ENCODE data around the gene GABRR3.
"Not testable (repeated sequence)": the region's sequence is repeated elsewhere in the genome, so short reads cannot be mapped to it uniquely, and the experiment has no call there.

Gene GABRR3

GRCh38 chr3:98012979-98013378 is 22.1 kb downstream of the GABRR3 start:
- no peak for DNase-seq (ENCODE audit: low read depth)
- no peak overlapping the region for H3K4me3 ChIP-seq (ENCODE audit: low read depth, low read length)
- TF ChIP-seq CTCF (IDR thresholded peaks at IDR 0.05; ENCODE audit: insufficient read depth, low read depth, low read length, missing control alignments), result no peak

GRCh38 chr3:98010883-98011449 is 24.1 kb downstream of the GABRR3 start:
- not testable (repeated sequence) for H3K4me3 ChIP-seq (ENCODE audit: low read depth, low read length); DNase-seq (ENCODE audit: low read depth)

- no peak overlapping the region for H3K4me3 ChIP-seq (ENCODE audit: low read depth, low read length)
- DNase-seq (ENCODE audit: low read depth), result no peak
- TF ChIP-seq CTCF (IDR thresholded peaks at IDR 0.05; ENCODE audit: insufficient read depth, low read depth, low read length, missing control alignments), result no peak
Measured at GRCh38 chr3:98010194-98010882, 24.8 kb downstream of the GABRR3 start.

GRCh38 chr3:98008855-98009254 is 26.3 kb downstream of the GABRR3 start:
- no peak overlapping the region for H3K4me3 ChIP-seq (ENCODE audit: low read depth, low read length)
- no peak for TF ChIP-seq CTCF (IDR thresholded peaks at IDR 0.05; ENCODE audit: insufficient read depth, low read depth, low read length, missing control alignments)
- DNase-seq (ENCODE audit: low read depth), result peak; percentile 70

GRCh38 chr3:98005438-98005837 is 29.7 kb downstream of the GABRR3 start:
- no peak for TF ChIP-seq CTCF (IDR thresholded peaks at IDR 0.05; ENCODE audit: insufficient read depth, low read depth, low read length, missing control alignments)
- H3K4me3 ChIP-seq (ENCODE audit: low read depth, low read length), result no peak overlapping the region
- DNase-seq (ENCODE audit: low read depth), result no peak

- no peak for DNase-seq (ENCODE audit: low read depth)
- no peak overlapping the region for H3K4me3 ChIP-seq (ENCODE audit: low read depth, low read length)
- TF ChIP-seq CTCF (IDR thresholded peaks at IDR 0.05; ENCODE audit: insufficient read depth, low read depth, low read length, missing control alignments), result no peak
Measured at GRCh38 chr3:98004721-98005120, 30.4 kb downstream of the GABRR3 start.

- H3K4me3 ChIP-seq (ENCODE audit: low read depth, low read length), result no peak overlapping the region
- peak; percentile 63 for DNase-seq (ENCODE audit: low read depth)
- TF ChIP-seq CTCF (IDR thresholded peaks at IDR 0.05; ENCODE audit: insufficient read depth, low read depth, low read length, missing control alignments), result no peak
Measured at GRCh38 chr3:98003306-98003969, 31.7 kb downstream of the GABRR3 start.
